Stimulated activated CD4-positive, alpha-beta T cell treated with anti-CD3 and anti-CD28 coated beads, Interleukin-1b, Interleukin-23, amount 100 ng/mL, for 24 hours (primary cell): ENCODE measurements around the gene GUCY2C.
"Not testable (repeated sequence)": the region's sequence is repeated elsewhere in the genome, so short reads cannot be mapped to it uniquely, and the experiment has no call there.

ENCODE experiments used
- DNase-seq, 4 experiments: peaks; one replicate each; pipeline ENCODE4 v3.0.0-alpha.2; 2020; ENCODE audit warnings: low read depth in 4 of 4, low spot score in 1 of 4

The GUCY2C gene

DNA sequence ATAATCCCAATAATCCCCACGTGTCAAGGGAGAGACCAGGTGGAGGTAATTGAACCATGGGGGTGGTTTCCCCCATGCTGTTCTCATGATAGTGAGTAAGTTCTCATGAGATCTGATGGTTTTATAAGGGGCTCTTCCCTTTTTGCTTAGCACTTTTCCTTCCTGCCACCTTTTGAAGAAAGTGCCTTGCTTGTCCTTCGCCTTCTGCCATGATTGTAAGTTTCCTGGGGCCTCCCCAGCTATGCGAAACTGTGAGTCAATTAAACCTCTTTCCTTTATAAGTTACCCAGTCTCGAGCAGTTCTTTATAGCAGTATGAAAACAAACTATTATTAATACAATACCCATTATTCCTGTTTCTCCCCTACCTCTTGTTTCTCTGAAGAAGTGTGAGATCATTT is 14.2 kb downstream of the GUCY2C start:
- not testable (repeated sequence) for DNase-seq

DNA sequence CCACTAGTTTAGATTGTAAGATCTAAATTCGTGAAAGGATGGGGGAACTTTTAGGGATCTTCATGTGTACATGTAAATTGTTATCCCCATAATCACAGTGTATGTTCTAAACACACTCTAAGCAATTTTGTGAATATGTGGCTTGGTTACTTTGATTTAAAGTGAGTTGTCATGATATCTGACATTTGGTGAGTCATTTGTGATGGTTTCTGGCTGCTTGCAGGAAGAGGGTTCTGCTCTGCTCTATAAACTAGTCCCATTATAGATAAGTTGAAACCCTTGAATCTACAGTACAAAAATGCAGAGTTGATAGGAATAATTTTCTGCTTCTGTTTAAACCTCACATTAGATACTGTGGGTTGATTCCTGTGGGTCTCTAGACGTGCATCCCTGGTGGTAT is 14.8 kb downstream of the GUCY2C start:
- DNase-seq = no peak

DNA sequence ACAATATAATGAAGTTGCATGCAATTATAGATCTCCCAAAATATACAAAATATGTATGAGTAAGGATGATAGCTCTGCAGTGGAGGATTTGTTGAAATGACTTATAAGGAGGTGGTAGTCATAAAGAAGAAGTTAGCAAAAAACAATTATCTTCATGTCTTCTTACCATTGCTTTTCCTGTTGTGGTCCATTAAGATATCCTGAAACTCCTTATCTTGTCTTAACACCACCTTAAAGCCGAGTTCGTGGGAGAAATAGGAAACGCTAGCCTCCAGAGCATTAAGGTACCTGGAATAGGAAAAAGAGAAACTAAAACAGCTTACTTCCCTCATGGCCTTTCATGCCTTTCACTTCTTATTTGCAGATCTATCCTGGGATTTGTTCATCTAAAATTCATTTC is 15.2 kb downstream of the GUCY2C start:
- DNase-seq = no peak

DNA sequence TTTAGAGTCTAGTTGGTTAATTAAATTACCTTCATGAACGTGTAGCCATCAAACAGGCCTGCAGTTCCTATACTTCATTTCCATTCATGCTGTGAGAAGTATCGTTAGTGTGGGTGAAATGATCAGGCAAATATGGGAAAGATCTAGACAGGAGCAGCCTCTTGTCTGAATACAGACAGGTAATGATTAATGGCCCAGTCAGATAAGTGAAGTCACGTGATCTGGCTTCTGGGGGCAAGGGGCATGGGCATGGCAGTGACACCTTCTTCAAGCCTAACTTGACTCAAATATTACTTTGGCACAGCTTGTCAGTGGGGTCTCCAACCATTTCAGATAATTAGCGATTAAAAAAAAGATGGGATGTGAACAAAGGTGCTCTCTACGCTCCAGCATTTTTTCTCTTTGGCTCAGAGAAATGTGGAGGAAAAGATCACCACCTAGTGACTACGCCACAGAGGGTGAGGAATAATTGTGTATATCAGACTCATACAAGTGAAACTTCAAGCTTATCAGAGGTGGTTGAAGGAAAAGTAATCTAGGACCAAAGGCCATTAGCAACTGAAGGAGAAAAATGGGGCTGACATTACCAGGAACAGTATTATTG is 17.8 kb downstream of the GUCY2C start:
- DNase-seq = no peak

DNA sequence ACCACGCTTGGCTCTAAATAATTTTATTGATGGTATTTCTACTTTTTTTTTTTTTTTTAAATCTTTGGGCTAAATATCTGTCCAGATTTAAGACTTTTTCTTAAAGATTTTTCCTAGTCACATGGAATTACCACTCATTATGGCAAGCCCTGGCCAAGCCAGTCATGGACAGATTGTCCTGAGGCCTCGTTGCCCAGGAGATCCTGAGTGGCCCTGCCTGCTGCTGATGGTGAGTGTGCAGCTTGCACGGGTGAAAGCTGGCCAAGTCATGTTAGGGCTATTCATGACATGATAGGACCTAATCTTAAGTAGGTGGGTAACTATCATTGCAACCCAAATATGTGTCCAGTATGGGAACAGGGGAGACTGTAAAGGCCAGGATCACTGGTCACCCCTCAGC is 27.8 kb downstream of the GUCY2C start:
- DNase-seq = no peak

DNA sequence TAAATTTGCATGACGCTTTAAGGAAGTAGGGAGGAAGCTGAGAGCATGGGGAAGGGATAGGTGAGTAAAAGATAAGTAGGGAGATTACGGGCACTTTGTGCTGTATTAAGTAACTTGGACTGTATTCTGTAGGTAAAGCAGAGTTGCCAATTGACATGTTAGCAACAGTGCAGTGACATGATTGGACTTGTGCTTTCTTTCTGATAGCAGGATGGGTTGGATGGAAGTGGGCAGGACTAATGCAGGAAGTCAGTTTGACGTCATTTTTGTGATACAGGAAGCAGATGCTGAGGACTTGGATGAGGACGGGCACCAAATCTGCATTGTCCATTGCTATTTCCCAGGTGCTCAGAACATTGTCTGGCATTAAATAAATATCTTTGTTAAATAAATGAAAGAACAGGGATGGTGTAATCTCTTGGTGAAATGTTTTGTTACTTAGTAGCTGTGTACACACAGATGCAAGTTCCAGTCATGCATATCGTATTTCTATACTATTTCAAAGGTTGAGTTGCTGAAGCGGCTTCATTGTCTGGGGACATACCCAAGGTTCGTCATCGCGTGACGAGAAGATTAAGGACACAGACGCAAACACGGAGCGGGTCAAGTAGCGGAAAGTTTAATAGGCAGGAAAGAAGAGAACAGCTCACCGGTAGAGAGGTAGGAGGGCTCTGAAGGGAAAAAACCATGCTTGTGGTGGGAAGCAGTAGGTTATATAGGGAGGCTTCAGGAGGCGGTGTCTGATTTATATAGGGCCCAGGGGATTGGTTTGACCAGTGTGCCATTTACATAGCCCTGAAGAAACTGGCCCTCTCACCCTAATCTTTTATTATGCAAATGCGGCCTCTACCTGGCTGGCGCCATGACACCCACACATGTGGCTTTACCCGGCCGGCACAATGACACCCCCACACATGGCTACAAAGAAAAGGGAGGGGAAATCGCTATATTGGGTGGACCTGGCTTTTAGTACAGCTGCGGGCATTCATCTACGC is 30.7 kb downstream of the GUCY2C start:
- no peak for DNase-seq

DNA sequence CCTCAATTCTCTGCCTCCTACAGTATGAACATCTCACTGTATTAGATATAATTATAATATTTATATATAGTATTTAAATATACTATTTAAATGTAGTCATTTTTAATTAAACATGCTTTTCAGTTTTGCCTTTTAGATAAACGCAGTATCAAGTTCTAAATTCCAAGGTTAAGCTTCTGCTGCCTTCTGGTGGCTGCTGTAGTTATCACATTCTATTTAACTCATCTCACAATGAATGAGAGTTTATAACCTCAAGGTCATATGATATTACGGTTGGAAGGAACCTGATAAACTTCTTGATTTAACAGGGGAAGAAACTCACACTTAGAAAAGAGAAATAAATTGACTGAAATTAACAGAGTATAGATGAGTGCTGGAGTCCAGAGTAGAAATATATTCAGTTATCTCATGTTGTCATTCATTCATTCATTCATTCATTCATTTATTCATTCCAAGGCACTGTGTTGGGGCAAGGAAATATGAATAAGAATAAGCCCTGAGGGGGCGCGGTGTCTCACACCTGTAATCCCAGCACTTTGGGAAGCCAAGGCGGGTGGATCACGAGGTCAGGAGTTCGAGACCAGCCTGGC is 31.9 kb downstream of the GUCY2C start:
- DNase-seq = no peak

DNA sequence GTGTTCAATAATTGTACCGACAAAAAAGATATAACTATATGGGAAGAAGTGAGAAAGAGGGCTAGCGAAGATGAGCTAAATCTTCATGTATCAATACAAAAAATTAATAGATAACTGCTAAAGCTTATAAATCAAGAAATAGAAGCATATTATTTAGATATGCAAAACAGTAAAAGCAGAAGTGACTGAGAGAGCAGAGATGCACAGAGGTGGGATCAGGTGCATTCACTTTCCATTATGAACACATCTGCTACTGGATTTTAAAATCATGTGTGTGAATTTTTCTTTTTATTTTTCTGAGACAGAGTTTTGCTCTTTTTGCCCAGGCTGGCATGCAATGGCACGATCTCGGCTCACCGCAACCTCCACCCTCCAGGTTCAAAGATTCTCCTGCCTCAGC is 33.4 kb downstream of the GUCY2C start:
- no peak for DNase-seq

DNA sequence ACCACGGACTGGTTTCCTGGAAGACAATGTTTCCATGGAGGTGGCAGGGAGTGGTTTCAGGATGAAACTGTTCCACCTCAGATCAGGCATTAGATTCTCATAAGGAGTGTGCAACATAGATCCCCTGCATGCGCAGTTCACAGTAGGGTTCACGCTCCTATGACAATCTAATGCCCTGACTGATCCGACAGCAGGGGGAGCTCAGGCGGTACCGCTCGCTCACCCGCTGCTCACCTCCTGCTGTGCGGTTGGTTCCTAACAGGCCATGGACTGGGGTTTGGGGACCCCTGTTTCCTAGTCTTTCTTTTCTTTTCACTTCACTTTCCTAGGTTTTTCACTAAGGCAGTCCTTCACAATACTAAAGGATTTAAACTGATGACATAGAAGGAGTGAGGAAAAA is 39.6 kb downstream of the GUCY2C start:
- no peak for DNase-seq

DNA sequence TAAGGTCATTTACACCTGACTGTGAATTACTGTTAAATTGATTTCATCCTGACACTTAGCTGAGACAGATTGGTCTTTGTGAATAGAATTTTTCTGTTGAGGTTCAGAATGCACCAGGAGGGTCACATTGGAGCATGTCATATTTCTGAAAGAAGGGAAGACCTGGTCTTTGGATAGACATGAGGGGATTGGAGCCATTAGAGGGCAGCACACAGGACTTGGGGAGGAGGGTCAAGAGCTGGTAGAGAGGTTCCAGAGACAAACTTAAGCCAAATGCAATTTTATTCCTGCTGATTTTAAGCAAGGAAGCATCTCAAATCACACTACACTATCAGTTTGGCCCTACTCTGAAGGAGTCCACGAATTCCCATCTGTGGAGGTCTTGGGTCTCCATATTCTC is 41.1 kb downstream of the GUCY2C start:
- no peak for DNase-seq

DNA sequence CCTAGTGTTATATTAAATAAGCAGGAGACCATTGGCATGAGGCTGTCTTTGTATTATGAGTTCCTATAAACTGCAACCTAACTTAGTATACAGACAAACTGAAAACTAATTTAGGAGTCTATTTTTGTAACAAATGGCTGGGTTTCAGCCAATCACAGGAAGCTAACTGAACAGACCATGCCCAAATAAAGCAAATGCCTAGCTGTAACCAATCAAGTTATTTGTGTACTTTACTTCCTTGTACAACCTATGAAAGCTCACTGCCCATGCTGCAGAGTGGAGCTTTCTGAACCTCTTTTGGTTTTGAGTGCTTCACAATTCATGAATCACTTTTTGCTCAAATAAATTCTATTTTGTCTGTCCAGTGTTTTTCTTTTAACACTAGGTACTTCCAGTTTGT is 41.6 kb downstream of the GUCY2C start:
- DNase-seq = no peak

DNA sequence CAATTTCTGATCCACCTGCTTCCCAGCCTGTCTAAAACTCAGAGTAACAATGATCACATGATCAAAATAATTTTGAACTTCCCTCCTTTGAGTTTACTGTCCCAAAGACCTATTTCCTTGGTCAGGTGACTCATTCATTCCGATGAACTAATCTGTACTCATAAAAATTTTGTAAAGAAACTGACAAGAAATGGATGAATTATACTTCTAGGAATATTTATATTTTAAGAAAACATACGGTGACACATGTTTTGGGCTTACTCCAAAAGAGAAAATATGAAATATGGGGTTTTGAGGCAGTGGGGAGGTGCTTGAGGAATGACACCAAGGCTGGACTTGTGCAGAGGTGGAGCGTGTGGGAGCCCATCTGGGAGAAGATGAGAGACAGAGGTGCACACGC is 42.0 kb downstream of the GUCY2C start:
- DNase-seq = no peak

DNA sequence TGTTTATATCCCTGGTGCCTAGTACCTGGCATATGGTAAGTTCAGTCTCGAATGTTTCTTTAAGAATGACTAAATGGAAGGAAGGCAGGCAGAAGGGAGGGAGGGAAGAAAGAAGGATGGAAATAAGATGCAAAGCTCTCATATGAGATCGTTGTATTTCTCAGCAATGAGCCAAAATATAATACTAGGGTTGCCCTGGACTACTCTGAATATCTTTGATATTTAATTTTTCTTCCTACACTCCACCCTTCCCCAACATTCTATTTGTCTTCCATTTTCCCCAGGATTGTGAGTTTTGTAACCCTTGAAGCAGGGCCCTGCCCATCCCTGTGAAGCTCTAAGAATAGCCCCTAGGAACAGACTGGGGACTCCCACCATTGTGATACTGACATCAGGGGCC is 43.9 kb downstream of the GUCY2C start:
- DNase-seq = no peak

DNA sequence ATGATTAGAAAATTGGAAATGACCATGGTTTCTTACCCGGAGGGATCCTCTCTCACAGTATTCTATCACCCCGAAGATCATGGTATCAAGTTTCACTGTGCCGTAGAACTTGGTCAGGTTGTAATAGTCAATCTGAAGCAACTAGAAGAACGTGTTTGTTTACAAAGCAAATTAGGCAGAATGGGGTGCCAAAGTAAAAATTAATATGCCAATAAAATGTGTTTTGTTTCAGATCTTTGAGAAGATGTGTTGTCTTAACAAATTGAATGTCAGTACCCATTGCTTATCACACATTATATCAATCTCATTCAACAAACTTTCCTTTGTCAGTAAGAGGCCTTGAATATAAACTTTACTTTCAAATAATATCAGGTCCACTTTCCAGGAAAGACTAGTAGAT is 45.0 kb downstream of the GUCY2C start:
- DNase-seq = no peak

DNA sequence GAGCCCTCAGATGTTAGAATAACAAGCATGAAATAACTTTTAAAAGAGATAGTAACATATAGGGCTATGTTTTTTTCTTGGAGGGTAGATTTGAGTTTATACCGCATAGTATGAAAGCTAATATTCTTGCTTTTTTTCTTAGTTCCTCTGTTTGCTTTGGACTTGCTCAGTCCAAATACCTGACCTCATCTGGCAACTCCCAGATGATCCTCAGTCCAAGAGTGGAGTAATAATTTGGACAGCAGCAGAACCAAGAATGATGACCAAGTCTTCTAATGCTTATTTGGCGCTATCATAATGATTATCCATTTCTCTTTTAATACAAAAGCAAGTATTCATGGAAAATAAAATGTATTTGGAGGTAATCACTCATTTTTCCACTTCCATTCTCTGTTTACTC is 45.6 kb downstream of the GUCY2C start:
- DNase-seq = no peak

DNA sequence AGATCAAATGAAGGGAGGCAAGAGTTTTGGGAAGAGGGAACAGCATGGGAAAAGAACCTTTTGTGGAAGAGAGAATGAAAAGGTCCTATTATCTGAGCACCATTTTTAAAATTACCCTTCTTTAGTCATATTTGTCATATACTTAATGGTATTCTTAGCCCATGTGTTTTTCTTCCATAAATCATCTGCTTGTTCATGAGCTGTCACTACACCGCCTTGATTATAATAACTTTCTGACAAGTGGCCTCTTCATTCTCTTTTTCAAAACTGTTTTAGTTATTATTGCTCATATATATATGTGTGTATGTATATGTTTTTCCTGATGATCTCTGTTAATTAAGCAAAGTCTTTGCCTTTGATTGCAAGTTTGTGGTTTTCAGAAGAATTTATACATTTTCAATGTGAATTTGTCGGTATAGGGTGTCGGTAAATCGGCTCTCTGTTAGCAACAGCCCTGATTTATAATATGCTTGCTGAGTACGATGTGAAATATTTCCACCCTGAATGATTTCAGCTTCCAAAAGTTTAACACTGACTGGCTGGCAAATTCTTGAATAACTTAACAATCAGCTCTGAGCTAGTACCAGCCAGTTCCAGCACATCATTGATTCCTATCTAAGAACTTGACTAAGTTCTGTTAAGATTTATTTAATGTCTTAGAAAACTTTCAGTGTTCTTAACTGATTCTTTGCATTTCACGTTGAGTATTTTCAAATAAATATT is 49.2 kb downstream of the GUCY2C start:
- DNase-seq = no peak

DNA sequence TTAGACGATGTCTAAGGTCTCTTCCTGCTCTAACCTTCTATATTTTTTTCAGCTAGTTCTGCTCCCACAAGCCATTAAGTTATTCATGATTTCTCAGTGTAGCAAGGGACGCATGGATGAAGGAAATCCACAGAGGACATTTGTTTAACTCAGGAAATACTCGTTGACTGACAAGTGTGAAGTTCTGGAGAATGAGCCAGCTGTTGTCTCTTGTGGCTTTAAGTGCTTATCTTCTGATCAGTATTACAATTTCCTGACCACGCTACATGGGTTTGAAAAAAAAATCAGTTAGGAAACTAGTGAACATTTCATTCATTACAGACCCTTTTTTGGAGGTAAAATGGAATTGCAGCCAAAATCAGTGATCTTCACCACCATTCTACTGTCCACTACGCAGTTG is 53.1 kb downstream of the GUCY2C start:
- no peak for DNase-seq

DNA sequence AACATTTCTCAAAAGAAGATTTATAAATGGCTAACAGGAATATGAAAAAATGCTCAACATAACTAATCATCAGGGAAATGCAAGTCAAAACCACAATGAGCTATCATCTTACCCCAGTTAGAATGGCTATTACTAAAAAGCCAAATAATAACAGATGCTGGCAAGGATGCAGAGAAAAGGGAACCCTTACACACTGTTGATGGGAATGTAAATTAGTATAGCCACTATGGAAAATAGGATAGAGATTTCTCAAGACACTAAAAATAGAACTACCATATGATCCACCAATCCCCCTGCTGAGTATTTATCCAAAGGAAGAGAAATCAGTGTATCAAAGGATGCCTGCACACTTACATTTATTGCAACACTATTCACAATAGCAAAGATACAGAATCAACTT is 58.3 kb downstream of the GUCY2C start:
- no peak for DNase-seq

DNA sequence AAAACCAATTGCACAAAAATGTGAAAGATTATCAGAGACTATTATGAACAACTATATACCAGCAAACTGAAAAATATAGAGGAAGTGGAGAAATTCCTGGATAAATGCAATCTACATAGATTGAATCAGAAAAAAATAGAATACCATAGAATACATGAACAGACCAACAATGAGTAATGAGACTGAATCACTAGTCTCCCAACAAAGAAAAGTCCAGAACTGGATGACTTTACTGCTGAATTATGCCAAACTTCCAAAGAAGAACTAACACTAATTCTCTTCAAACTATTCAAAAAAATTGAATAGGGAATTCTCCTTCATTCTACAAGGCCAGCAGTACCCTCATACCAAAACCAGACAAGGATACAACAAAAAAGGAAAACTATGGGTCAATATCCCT is 60.6 kb downstream of the GUCY2C start:
- DNase-seq = no peak

DNA sequence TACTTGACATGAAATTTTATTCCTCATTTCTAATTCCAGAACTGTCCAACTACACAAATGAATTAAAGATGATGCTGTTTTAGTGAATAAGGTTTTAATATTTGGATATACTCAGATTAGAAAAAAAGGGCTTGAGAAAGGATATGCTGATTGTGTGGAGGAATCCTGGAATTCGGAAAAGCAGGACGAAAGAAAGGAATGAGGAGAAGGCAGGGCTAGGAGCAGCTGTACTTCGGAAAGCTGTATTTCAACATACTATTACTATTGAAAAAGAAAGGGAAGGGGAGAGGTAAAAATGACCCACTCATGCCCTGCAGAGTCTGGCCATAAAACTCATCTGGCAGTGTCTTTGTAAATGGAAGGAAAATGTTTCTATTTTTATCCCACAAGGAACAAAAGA is 65.6 kb downstream of the GUCY2C start:
- DNase-seq = no peak

DNA sequence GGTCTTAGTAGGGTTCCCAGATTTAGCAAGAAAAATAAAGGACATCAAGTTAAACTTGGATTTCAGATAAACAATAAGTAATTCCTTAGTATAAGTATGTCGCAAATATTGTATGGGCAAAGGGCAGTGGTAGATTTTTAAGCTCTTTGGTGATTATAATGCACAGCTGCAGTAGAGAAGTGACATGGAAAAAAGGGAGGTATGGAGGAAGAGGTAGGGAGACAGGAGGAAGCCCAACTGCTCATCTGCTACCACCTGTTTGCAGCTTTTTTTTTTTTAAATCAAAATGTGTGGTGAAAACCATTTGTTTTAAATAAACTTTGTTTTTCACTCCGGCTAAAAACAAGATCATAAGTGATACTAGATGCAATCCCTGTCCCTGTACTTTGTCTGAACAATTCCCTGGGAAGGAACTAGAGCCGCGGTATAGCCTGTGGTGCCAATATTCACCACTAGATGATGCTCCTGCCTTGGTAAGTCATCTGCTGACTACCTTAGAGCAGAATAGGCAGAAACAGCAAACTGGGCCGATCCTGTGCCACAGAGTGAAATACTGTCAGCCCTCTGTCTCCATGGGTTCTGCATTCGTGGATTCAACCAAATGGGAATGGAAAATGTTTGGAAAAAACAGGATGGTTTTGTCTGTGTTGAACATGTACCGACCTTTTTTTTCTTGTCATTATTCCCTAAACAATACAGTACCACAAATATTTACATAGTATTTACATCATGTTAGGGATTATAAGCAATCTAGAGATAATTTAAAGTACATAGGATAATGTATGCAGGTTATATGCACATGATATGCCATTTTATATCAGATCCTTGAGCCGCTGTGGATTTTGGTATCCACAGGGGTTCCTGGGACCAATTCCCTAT is 66.3 kb downstream of the GUCY2C start:
- DNase-seq = peak; percentile 10 to 46 (median 22)
